ENCODE data around the gene GPC3.

DNA sequence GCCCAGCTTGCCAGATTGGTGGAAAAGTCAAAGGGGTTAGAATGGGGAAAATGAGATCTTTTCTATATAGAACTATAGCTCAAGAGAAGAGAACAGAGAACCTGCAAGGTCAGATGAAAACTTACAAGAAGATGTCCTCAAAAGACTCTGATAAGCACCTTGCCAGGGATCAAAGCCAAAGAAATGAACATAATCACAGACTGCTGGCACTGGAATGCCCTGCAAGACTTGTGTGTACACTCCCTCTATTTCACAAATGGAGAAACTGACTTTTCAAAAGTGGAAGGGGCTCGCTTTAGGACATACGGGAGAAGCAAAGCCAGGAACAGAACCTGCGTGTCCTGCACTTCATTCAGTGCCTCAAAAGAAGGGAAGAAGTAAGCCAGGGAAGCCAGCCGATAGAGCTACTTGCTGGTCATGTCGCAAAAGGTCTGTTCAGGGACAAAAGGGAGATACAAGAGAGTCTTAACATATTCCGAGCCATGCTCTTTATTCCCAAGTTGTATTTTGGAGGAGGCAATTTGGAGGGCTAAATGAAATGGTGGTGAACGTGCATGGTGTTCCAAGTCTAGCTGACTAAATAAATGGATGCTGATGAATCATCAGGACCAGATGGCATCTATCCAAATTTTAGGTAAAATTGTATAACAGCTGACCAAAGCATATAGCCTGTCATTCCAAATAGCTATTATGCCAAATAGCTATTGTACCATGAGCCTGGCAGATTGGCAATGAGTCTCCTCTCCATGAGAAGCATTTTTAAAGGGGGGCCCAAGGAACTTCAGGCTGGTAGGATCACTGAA is 394.5 kb downstream of the GPC3 start:
- TF ChIP-seq CTCF (IDR thresholded peaks at IDR 0.05), result no peak
- TF ChIP-seq ZFX (IDR thresholded peaks at IDR 0.05; ENCODE audit: borderline replicate concordance), result no peak
